K562 (cell line): ENCODE results near the gene DYRK4. TPM values are rescaled to one million over a fixed set of nuclear protein-coding genes. Genes with fewer than 3 reads are reported as not detected.
A peak's percentile ranks its signal among the peaks of the same experiment; 100 is the strongest.

Experiments used
- AFF4 ChIP-seq: sonication (generic); formaldehyde crosslinking; IDR thresholded peaks from 2 replicates; pipeline ENCODE4 v1.8.0; 2023; ENCODE audit warnings: mild to moderate bottlenecking, missing genetic modification reagents
- BHLHE40 ChIP-seq: IDR thresholded peaks from 2 replicates; pipeline ENCODE4 v1.6.1; 2011; ENCODE audit warnings: low read length, improper control_type of control experiment
- COPS2 ChIP-seq: fragments of 450-650 bp; conservative IDR thresholded peaks from 2 replicates; pipeline ENCODE4 v1.6.1; 2016; ENCODE audit warnings: mild to moderate bottlenecking, moderate library complexity
- CTCF ChIP-seq, 3 experiments: IDR thresholded peaks in 2 of 3; conservative IDR thresholded peaks in 1 of 3; 2 replicates each; pipeline ENCODE4 v1.5.1; 2011 to 2012; ENCODE audit warnings: low read length in 3 of 3, mild to moderate bottlenecking in 3 of 3, control low read depth in 2 of 3, improper control_type of control experiment in 1 of 3, inconsistent platforms in 1 of 3, low read depth in 1 of 3, mixed read lengths in 1 of 3, moderate library complexity in 1 of 3; ENCODE audit not compliant: insufficient read depth in 2 of 3
- E2F6 ChIP-seq, 2 experiments: IDR thresholded peaks; 2 replicates each; pipeline ENCODE4 v1.6.1; 2011; ENCODE audit warnings: borderline replicate concordance in 1 of 2, control low read depth in 1 of 2, low read depth in 1 of 2, low read length in 1 of 2, mild to moderate bottlenecking in 1 of 2, mixed read lengths in 1 of 2, moderate library complexity in 1 of 2; ENCODE audit not compliant: insufficient read depth in 1 of 2, insufficient read length in 1 of 2, poor library complexity in 1 of 2, severe bottlenecking in 1 of 2; ENCODE audit errors: extremely low read depth in 1 of 2
- HBP1 ChIP-seq: fragments of 450-650 bp; formaldehyde crosslinking; IDR thresholded peaks from 2 replicates; pipeline ENCODE4 v1.4.0; 2022; ENCODE audit warnings: missing genetic modification characterization
- JUND ChIP-seq, 2 experiments: IDR thresholded peaks; 2 replicates in 1 of 2; 3 replicates in 1 of 2; pipeline ENCODE4 v1.6.1; 2011; ENCODE audit warnings: borderline replicate concordance in 2 of 2, low read depth in 2 of 2, low read length in 2 of 2, improper control_type of control experiment in 1 of 2, missing biosample characterization in 1 of 2, missing genetic modification characterization in 1 of 2, missing genetic modification reagents in 1 of 2
- MCM3 ChIP-seq: fragments of 450-650 bp; IDR thresholded peaks from 2 replicates; pipeline ENCODE4 v1.6.1; 2016
- NKRF ChIP-seq: fragments of 450-650 bp; IDR thresholded peaks from 2 replicates; pipeline ENCODE4 v1.6.1; 2016; ENCODE audit warnings: borderline replicate concordance
- NONO ChIP-seq, 2 experiments: fragments of 200-400 bp in 1 of 2; fragments of 450-650 bp in 1 of 2; formaldehyde crosslinking in 1 of 2; IDR thresholded peaks; 2 replicates each; pipeline ENCODE4 v1.6.1; 2017; ENCODE audit warnings: low read depth in 2 of 2, mild to moderate bottlenecking in 2 of 2, moderate library complexity in 2 of 2, low read length in 1 of 2
- UBTF ChIP-seq, 2 experiments: IDR thresholded peaks; 2 replicates each; pipeline ENCODE4 v1.6.1; 2012; ENCODE audit warnings: improper control_type of control experiment in 2 of 2, low read depth in 2 of 2, low read length in 2 of 2, borderline replicate concordance in 1 of 2
- ZNF253 ChIP-seq: fragments of 250-450 bp; sonication (Bioruptor Pico); conservative IDR thresholded peaks from 2 replicates; pipeline ENCODE4 v1.6.1; 2021; ENCODE audit warnings: mild to moderate bottlenecking
- polyA plus RNA-seq, 8 experiments: library from polyadenylated mRNA; depleted of rRNA in 4 of 8; stranded (reverse) in 5 of 8; unstranded in 3 of 8; fragments of >200 nt; fragmentation: Nextera tagmentation in 2 of 8; fragmentation: Illumina TruSeq in 1 of 8; extraction: Ambion mirVana in 2 of 8; extraction: Trizol in 1 of 8; gene quantifications; 2 replicates each; pipeline versions ENCODE4 v1.2.1 to v1.2.3, GENCODE V29; 2011 to 2014; ENCODE audit warnings: inconsistent platforms in 1 of 8, missing spikeins in 1 of 8
- total RNA-seq, 7 experiments: library from RNA; depleted of rRNA in 6 of 7; stranded (reverse); fragments of >200 nt in 6 of 7; fragmentation: Illumina TruSeq in 2 of 7; extraction: Trizol in 2 of 7; gene quantifications; 2 replicates each; pipeline versions ENCODE4 v1.2.1 to v1.2.3, GENCODE V29; 2011 to 2021; ENCODE audit warnings: low replicate concordance in 1 of 7

DYRK4 gene
- total and polyA plus RNA-seq, 9 of the 15 experiments (the other 6 are each of a cell fraction or from before 2014, with no cell fraction given): 13.4 to 37.4 (median 22.2) TPM

- TF ChIP-seq CTCF (IDR thresholded peaks at IDR 0.05 in 2 of 3, conservative IDR thresholded peaks at IDR 0.05 in 1 of 3; ENCODE audit: insufficient read depth in 2 of 3, low read depth in 1 of 3, low read length in 3 of 3): peak; percentile 75 to 90 (median 75)
- TF ChIP-seq BHLHE40: no peak
- 0 out of 4 replicates have a peak, but pooled peaks of 1 of the 2 experiments have one; percentile 29 for TF ChIP-seq UBTF (IDR thresholded peaks at IDR 0.05; ENCODE audit: borderline replicate concordance in 1 of 2, low read depth in 2 of 2, low read length in 2 of 2)
- TF ChIP-seq HBP1 (CRISPR knock-in tag): no peak
- TF ChIP-seq NKRF: peak; percentile 60; the same call in 1 of the 2 replicates
- TF ChIP-seq AFF4 (CRISPR knock-in tag): no peak
- no peak for TF ChIP-seq MCM3
- no peak for TF ChIP-seq NONO (IDR thresholded peaks at IDR 0.05; ENCODE audit: low read depth in 2 of 2, low read length in 1 of 2)
- 0 out of 2 replicates have a peak, but pooled peaks have one; percentile 9 for TF ChIP-seq JUND (IDR thresholded peaks at IDR 0.05; ENCODE audit: borderline replicate concordance, low read depth, low read length)
- no peak for TF ChIP-seq JUND (tag; IDR thresholded peaks at IDR 0.05; ENCODE audit: borderline replicate concordance, low read depth, low read length)
- peak; percentile 20 to 34 for TF ChIP-seq E2F6 (IDR thresholded peaks at IDR 0.05; ENCODE audit: borderline replicate concordance in 1 of 2, extremely low read depth in 1 of 2, insufficient read depth in 1 of 2, insufficient read length in 1 of 2, low read depth in 1 of 2, low read length in 1 of 2, poor library complexity in 1 of 2, severe bottlenecking in 1 of 2)
- no peak for TF ChIP-seq COPS2
- TF ChIP-seq ZNF253 (CRISPR knock-in tag): no peak
Observed at GRCh38 chr12:4604684-4605193, 42.7 kb downstream of the DYRK4 start (continued).
